ENCODE results near the gene SLC13A3. TPM values are rescaled to one million over a fixed set of nuclear protein-coding genes. Genes with fewer than 3 reads are reported as not detected.

Gene SLC13A3
- total RNA-seq, 4 donors from 2014 or later: 5.7 to 11.6 (median 9.3) TPM

DNA sequence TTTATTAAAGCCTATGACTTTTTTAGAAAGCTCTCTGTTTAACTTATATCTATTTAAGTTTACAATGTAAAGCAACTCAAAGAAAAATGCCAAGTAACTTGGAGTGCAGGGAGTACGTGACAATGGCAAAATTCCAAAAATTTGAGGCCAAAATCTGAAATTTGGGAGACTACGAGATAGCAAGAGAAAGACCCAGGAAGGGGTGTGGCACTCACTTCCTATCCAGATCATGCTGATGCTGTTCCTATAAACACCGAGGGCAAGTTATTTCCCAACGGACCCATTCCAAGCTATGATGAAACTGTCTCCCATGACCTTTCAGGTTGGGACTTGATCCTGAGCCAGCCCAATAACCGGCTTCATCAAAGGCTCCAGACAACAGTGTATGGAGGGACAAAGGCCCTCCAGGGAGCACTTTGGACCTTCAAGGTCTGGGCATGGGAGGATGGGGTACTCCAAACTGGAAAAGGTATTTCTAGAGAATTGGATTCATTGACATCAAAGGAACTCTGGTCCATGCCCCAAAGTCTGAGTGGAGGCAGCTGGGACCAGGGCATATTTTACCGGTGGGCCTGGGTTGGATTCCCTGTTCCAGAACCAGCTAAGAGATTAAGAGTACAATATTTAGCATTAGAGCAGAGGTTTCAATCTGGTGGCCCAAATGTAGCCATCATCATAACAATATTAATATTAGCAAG is 15.7 kb upstream of the SLC13A3 start:
- H3K4me3 ChIP-seq: no peak overlapping the region
- no peak overlapping the region for H3K27ac ChIP-seq
- DNase-seq (ENCODE audit: low spot score in 2 of 2): no peak
- no peak for TF ChIP-seq POLR2A (IDR thresholded peaks at IDR 0.05)
- TF ChIP-seq, protein P1, sequence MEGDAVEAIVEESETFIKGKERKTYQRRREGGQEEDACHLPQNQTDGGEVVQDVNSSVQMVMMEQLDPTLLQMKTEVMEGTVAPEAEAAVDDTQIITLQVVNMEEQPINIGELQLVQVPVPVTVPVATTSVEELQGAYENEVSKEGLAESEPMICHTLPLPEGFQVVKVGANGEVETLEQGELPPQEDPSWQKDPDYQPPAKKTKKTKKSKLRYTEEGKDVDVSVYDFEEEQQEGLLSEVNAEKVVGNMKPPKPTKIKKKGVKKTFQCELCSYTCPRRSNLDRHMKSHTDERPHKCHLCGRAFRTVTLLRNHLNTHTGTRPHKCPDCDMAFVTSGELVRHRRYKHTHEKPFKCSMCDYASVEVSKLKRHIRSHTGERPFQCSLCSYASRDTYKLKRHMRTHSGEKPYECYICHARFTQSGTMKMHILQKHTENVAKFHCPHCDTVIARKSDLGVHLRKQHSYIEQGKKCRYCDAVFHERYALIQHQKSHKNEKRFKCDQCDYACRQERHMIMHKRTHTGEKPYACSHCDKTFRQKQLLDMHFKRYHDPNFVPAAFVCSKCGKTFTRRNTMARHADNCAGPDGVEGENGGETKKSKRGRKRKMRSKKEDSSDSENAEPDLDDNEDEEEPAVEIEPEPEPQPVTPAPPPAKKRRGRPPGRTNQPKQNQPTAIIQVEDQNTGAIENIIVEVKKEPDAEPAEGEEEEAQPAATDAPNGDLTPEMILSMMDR (IDR thresholded peaks at IDR 0.05): no peak
- no peak for TF ChIP-seq EP300 (IDR thresholded peaks at IDR 0.05)
- no peaks in the 10 kb centered on the region for H3K27me3 ChIP-seq
- peaks cover 0 to 26% (median 0%) of the 10 kb centered on the region in 4 donors for H3K9me3 ChIP-seq
- H3K36me3 ChIP-seq: peaks cover 0 to 29% (median 0%) of the 10 kb centered on the region in 3 donors
- 75 to 76% methylated on average over 6 of the region's 6 CpGs for WGBS, 2 donors
- H3K4me1 ChIP-seq: no peaks in the 10 kb centered on the region

- H3K27ac ChIP-seq: no peak overlapping the region
- 93 to 94% methylated on average over 3 of the region's 3 CpGs for WGBS, 2 donors
- no peak for DNase-seq (ENCODE audit: low spot score in 2 of 2)
- H3K27me3 ChIP-seq: no peaks in the 10 kb centered on the region
- TF ChIP-seq POLR2A (IDR thresholded peaks at IDR 0.05): no peak
- TF ChIP-seq, protein P1 (IDR thresholded peaks at IDR 0.05): no peak
- TF ChIP-seq EP300 (IDR thresholded peaks at IDR 0.05): no peak
- H3K4me3 ChIP-seq: no peak overlapping the region
- H3K4me1 ChIP-seq: no peaks in the 10 kb centered on the region
- H3K9me3 ChIP-seq: peaks cover 0 to 20% (median 0%) of the 10 kb centered on the region in 4 donors
- peaks cover 0 to 28% (median 0%) of the 10 kb centered on the region in 3 donors for H3K36me3 ChIP-seq
These were observed 15.0 kb upstream of the SLC13A3 start for GRCh38 chr20:46666306-46666705.

DNA sequence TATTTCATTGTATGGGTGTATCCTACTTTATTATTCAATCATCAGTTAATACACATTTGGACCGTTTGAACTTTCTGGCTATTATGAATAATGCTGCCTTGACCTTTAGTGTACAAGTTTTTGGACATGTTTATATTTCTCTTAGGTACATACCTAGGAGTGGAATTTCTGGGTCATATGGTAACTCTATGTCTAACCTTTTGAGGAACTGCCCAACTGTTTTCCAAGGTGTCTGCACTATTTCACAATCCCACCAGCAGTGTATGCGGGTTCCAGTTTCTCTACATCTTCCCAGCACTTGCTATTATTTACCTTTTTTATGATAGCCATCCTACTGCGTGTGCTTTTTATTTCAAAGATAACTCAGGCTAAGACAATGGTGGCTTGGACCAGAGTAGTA is 14.3 kb upstream of the SLC13A3 start:
- peaks cover 0 to 31% (median 0%) of the 10 kb centered on the region in 3 donors for H3K36me3 ChIP-seq
- no peak overlapping the region for H3K27ac ChIP-seq
- WGBS, 2 donors: 89 to 90% methylated on average over 3 of the region's 3 CpGs
- no peaks in the 10 kb centered on the region for H3K27me3 ChIP-seq
- TF ChIP-seq POLR2A (IDR thresholded peaks at IDR 0.05): no peak
- TF ChIP-seq, protein P1 (IDR thresholded peaks at IDR 0.05): no peak
- no peak for TF ChIP-seq EP300 (IDR thresholded peaks at IDR 0.05)
- no peaks in the 10 kb centered on the region for H3K4me1 ChIP-seq
- peaks cover 0 to 16% (median 0%) of the 10 kb centered on the region in 4 donors for H3K9me3 ChIP-seq
- no peak for DNase-seq (ENCODE audit: low spot score in 2 of 2)
- no peak overlapping the region for H3K4me3 ChIP-seq

- TF ChIP-seq, protein P1 (IDR thresholded peaks at IDR 0.05): no peak
- TF ChIP-seq EP300 (IDR thresholded peaks at IDR 0.05): no peak
- TF ChIP-seq POLR2A (IDR thresholded peaks at IDR 0.05): no peak
- 90 to 97% methylated on average over 3 of the region's 3 CpGs for WGBS, 2 donors
- H3K36me3 ChIP-seq: peaks cover 0 to 16% (median 0%) of the 10 kb centered on the region in 3 donors
- H3K9me3 ChIP-seq: peaks cover 0 to 9% (median 0%) of the 10 kb centered on the region in 4 donors
- H3K27me3 ChIP-seq: no peaks in the 10 kb centered on the region
- no peaks in the 10 kb centered on the region for H3K4me1 ChIP-seq
- H3K4me3 ChIP-seq: no peak overlapping the region
- DNase-seq (ENCODE audit: low spot score in 2 of 2): no peak
- no peak overlapping the region for H3K27ac ChIP-seq
These were observed 12.3 kb upstream of the SLC13A3 start for GRCh38 chr20:46663531-46663930.

- TF ChIP-seq POLR2A (IDR thresholded peaks at IDR 0.05) (no peak), EP300 (IDR thresholded peaks at IDR 0.05) (no peak)
- TF ChIP-seq, protein P1 (IDR thresholded peaks at IDR 0.05): no peak
- no peaks in the 10 kb centered on the region for H3K4me1 ChIP-seq
- H3K36me3 ChIP-seq: peaks cover 0 to 7% (median 0%) of the 10 kb centered on the region in 3 donors
- no peak overlapping the region for H3K27ac ChIP-seq
- WGBS, 2 donors: 100% methylated on average over 1 of the region's 1 CpG
- H3K4me3 ChIP-seq: no peak overlapping the region
- no peaks in the 10 kb centered on the region for H3K27me3 ChIP-seq
- H3K9me3 ChIP-seq: peaks cover 0 to 9% (median 0%) of the 10 kb centered on the region in 4 donors
- no peak for DNase-seq (ENCODE audit: low spot score in 2 of 2)
These were observed 10.4 kb upstream of the SLC13A3 start for GRCh38 chr20:46661659-46662058.

Data from tibial nerve (tissue), 4 donors.